ENCODE data around the gene IL3RA.

IL3RA gene

DNA sequence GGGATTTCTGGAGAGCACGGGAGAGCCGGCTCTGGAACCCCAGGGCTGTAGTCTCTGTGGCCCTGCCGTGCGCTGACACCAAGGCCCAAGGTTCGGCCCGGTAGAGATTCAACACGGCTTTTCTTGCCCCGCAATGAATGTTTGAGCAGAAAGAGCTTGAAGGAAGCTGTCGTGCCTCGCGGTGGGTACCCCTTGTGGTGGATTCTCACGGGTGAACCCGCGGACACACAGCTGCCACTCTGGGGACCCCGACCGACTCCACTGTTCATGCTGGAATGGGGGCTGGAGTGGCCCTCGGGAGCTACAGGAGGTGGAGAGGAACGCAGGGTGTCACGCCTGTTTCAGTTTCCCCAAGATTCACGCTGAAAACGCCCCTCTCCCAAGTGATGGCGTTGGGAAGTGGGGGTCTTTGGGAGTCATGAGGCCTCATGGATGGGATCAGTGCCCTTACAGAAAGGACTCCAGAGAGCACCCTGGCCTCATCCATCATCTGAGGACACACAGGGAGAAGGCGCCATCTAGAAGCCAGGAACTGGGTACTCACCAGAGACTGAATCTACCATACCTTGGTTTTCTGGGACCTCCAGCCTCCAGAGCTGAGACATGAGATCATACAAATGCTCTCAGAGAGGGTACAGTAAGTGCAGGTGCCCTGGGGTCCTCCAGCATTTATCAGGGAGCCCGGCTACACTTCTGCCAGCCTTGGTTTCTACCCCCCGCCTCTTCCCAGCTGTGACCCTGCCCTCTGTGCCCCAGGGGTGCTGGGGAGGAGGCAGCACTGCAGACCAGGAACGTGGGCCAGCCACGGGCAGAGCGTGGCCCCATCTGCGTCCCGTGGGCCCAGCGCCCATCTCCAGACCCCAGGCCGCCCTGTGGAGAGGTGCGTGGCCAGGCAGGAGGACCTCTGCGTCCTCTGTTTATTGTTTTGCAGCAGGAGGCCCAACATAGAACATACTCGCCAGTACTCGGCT lies 49.0 kb downstream of the IL3RA start:
- no peak for DNase-seq

DNA sequence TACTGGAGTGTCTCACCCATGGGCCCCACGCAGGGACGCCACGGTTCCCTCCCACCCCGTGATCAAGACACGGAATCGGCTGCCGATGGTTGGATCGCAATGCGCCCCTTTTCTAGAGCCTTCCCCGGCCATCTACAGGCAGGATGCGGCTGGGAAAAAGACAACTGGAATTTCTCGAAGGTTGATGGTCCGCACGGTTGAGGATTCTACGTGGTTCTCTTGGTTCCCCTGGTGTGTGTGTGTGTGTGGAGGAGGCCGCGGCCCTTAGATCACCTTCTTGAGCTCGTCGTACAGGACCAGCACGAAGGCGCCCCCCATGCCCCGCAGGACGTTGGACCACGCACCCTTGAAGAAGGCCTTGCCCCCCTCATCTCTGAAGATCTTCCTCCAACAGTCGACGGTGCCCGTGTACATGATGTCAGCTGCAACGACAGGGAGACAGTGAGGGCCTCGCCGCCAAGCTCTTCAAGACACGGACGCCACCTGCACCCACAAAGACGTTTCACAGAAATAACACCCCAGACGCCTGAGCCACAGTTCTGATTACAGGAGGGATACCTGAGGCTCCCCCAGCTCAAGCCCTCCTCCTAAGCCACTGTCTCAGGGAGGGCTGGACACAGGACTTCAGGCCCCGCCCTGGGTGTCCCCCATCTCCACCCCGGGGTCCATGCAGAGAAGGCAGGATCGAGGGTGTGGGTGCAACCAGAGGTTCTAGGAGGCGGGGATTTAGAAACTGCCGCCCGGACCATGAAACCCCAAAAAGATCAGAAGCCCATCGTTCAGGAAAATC lies 49.9 kb downstream of the IL3RA start:
- DNase-seq = no peak

GRCh38 chrX:1387141-1387776 lies 50.7 kb downstream of the IL3RA start:
- DNase-seq = no peak

DNA sequence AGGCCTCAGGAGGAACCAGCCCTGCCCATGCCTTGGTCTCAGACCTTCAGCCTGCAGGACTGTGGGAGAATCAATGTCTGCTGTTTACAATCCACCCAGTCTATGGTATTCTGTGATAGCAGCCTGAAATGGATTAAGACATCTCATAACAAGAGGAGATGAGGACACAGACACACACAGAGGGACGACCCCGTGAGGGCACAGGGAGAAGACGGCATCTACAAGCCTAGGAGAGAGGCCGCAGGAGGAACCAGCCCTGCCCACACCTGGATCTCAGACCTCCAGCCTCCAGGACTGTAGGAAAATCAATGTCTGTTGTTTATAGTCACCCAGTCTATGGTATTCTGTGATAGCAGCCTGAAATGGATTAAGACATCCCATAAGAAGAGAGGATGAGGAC lies 52.1 kb downstream of the IL3RA start:
- no peak for DNase-seq

GRCh38 chrX:1389181-1389992 lies 52.8 kb downstream of the IL3RA start:
- DNase-seq = no peak

DNA sequence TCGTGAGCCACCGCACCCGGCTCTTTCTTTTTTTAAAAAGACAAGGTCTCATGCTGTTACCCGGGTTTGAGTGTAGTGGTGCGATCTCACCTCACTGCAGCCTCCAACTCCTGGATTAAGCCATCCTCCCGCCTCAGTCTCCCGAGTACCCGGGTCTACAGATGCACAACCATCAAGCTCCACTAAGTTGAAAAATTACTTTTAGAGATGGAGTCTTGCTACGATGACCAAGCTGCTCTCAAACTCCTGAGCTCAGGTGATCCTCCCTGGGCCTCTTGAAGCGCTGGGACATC lies 53.4 kb downstream of the IL3RA start:
- DNase-seq = no peak

DNA sequence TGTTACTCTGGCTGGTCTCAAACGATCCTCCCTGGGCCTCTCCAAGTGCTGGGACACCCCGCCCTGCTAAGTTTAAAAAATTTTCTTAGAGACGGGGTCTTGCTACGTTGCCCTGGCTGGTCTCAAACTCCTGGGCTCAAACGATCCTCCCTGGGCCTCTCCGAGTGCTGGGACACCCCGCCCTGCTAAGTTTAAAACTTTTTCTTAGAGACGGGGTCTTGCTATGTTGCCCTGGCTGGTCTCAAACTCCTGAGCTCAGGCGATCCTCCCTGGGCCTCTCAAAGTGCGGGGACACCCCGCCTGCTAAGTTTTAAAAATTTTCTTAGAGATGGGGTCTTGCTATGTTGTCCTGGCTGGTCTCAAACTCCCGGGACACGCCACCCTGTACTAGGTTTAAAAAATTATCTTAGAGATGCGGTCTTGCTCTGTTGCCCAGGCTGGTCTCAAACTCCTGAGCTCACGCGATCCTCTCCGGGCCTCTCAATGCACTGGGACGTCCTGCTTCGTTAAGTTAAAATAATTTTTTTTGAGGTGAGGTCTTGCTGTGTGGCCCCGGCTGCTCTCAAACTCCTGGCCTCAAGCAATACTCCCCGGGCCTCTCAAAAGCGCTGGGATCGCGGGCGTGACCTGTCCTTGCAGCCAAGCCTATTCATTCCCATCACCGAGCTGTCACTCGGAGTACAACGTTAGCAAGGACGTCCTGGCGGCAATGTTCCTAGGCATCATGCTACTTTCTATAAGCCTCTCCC lies 54.2 kb downstream of the IL3RA start:
- DNase-seq = no peak

DNA sequence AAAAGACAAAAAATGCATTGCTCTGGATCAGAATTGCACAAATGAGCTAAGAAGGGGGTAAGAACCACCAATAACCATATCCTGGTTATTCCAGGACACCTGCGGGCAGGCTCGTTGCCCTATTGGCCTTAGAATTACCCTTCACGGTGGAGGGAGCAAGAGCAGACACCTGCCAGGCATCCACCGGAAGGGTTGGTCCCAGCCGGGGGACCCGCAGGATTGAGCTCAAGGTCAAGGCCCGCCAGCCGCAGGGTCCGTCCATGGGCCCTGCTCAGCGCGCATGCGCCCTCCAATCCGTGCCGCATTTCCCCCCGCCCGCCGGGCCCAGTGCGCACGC lies 54.8 kb downstream of the IL3RA start:
- DNase-seq = no peak

DNA sequence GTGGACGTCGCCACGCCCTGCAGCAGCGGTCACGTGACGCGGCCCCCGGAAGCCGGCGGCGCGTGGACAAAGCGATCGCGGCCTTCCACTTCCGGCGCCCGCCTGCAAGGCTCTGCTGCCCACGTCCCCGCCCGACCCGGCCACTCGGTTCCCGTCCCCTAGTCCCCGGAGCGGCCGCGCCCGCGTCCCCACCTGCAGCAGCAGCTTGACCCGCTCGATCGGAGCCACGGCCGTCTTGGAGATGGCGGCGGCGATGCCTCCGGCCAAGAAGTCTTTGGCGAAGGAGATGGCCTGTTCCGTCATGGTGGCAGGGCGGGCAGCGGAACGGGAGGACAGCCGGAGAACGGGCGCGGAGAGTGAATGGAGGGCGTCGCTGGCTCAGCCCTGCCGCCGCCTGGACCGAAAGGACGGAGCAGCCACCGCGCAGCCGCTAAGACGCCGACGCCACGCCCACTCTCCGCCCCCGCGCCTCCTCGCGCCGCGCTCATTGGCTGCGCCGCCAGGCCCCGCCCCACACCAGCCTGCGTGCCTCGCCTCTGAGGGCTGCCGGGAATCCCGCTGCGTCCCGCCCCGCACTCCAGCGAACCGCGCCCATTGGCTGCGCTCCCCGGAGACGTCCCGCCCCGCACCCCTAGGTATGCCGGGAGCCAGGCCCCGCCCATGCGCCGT lies 55.3 kb downstream of the IL3RA start, which contains the start of gene SLC25A6:
Gene SLC25A6 (minus strand): TSS at position 407 of the 669 bp plus-strand sequence. CDS start 104 bp downstream, at position 303.
- DNase-seq = peak; percentile 99

DNA sequence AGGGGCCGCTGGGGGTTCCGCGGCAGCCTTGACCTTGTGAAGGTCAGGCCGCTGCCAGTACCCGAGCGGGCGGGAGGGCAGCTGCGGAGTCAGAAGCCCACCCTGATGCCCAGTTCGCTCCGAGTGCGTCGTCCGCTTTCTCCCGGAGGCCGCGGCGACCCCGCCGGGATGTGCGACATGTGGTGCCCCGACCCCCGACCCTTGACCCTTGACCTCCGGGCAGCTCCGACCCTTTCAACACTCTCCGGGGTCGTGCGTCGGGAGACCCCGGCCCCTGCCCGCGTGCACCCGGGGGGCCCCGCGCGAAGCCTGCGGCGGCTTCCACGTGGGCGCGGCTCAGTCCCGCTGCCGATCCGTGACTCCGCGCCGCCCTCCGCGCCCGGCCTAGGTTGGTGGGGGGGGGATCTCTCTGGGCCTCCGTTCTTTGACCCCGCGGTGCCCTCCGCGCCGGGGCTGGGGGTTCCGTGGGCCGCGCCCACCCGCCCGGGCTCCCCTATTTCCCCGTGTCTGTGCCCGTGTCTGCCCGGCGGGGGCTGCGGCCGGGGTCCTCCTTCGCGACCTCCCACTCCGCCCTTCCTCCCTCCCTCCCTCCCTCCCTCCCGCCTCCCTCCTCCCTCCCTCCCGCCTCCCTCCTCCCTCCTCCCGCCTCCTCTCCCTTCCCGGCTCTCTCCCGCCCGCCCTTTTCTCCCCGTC lies 55.9 kb downstream of the IL3RA start:
- no peak for DNase-seq

DNA sequence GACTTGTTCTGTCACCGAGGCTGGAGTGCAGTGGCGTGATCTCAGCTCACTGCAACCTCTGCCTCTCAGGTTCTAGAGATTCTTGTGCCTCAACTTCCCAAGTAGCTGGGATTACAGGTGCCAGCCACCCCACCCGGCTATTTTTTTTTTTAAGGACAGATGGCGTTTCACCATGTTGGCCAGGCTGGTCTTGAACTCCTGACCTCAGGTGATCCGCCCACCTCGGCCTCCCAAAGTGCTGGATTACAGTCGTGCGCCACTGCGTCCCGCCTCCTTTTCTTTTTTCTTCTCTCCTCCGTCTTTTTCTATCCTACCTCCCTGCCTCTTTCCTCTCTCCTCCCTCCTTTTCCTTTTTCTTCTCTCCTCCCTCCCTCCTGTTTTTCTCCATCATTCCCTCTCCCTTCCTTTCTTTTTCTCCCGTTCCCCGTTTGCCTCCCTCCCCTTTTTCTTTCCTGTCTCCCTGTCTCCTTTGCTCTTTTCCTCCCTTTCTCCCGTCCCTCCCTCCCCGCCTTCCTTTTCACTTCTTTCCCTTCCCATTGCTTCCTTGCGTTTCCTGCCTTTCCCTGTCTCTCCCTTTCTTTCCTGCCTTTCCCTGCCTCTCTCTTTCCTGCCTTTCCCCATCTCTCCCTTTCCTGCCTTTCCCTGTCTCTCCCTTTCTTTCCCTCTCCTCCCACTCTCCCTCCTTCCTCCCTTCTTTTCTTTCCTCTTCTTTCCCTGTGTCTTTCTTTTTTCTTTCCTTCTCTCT lies 57.5 kb downstream of the IL3RA start:
- no peak for DNase-seq

- DNase-seq = no peak
Observed at GRCh38 chrX:1394731-1395501, 58.3 kb downstream of the IL3RA start.

DNA sequence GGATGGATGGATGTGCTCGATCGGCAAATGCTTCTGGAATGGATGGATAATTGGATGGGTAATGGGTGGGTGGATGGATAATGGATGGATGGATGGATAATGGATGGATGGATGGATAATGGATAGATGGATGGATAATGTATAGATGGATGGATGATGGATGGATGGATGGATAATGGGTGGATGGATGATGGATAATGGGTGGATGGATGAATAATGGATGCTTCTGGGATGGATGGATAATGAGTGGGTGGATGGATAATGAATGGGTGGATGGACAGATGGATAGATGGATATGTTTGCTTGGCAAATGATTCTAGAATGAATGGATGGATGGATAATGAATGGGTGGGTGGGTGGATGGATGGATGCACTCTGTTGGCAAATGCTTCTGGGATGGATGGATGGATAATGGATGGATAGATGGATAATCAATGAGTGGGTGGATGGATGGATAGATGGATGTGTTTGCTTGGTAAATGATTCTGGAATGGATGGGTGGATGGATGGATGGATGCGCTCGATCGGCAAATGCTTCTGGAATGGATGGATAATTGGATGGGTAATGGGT lies 59.1 kb downstream of the IL3RA start:
- DNase-seq = no peak

- no peak for DNase-seq
Observed at GRCh38 chrX:1397001-1397400, 60.4 kb downstream of the IL3RA start.

GRCh38 chrX:1397441-1398270 lies 61.1 kb downstream of the IL3RA start:
- DNase-seq = no peak

GRCh38 chrX:1398431-1399340 lies 62.1 kb downstream of the IL3RA start:
- DNase-seq = no peak

DNA sequence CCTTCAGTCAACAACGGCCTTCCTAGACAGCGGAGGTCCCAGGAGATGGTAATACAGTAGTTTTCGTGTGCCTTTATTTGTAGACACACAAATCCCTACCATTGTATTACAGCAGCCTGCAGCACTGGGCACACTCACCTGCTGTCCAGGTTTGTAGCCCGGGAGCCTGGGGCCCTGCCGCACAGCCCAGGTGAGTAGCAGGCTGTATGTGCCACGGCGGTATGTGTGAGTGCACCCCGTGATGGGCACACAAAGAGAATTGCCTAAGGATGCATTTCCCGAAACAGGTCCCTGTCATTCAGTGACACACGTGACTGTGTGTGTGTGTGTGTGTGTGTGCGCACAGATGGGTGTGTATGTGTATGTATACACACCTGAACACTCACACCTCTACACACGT lies 63.5 kb downstream of the IL3RA start:
- no peak for DNase-seq

Measured in T-helper 9 cell (primary cell).